ENCODE measurements around the gene ECHS1.
"Not testable (repeated sequence)": the region's sequence is repeated elsewhere in the genome, so short reads cannot be mapped to it uniquely, and the experiment has no call there.

The ECHS1 gene

DNA sequence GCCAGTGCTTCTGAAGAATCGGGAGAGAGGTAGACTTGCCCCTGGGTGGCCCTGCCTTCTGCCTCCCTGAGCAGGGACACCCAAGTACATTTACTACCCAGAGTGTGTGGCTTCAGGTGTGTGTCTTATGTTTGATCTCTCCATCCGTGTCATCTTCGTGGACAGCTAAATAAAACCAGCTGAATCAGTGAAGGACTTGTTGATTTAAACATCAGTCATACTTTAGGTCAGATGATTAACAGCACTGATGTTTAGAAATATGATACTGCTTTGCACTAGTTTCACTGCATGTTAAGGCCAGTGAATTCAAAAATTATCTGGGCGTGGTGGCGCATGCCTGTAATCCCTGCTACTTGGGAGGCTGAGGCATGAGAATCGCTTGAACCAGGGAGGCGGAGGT lies 24.8 kb upstream of the ECHS1 start:
- DNase-seq, result no peak

DNA sequence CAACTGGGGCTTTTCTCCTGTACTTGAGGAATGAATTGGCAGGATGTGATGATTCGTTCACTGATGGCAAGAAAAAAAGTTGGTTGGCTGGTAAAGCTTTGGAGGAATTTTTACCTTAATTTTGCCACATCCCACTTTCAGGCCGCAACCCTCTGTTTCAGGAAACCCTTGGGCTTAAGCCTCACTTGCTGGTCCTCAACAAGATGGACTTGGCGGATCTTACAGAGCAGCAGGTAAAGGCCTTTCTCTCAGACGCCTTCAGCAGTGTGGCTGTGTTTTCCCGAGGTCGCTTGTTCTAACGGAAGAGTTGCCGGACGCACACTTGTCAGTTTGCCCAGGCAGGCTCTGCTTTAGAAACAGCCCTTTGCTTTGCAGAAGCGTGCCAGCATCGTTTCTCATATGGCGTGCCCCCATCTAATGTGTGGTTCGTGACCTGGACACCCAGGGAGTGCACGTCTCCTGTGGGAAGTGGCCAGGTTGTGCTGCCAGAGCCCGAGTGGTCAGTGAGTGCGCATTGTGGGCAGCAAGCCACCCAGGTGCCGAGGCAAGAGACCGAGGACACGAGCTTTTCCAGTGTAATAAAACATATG lies 23.0 kb upstream of the ECHS1 start:
- DNase-seq, result no peak

DNA sequence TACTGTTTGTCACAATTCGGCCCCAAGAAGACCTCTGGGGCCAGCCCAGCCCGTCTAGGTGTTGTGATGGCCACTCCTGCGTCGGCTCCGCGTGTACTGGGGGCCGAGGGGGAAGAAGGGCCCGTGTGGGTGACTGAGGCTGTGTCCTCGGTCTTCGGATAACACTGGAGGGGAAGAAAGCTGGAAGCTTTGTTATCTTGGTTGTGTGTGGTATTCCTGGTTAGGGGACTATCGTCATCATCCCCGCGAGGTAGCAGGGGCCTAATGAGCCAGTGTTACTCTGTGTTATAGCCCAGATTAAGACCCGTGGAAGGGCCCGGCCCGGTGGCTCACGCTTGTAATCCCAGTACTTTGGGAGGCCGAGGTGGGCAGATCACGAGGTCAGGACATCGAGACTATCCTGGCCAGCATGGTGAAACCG lies 21.7 kb upstream of the ECHS1 start:
- DNase-seq, result no peak

DNA sequence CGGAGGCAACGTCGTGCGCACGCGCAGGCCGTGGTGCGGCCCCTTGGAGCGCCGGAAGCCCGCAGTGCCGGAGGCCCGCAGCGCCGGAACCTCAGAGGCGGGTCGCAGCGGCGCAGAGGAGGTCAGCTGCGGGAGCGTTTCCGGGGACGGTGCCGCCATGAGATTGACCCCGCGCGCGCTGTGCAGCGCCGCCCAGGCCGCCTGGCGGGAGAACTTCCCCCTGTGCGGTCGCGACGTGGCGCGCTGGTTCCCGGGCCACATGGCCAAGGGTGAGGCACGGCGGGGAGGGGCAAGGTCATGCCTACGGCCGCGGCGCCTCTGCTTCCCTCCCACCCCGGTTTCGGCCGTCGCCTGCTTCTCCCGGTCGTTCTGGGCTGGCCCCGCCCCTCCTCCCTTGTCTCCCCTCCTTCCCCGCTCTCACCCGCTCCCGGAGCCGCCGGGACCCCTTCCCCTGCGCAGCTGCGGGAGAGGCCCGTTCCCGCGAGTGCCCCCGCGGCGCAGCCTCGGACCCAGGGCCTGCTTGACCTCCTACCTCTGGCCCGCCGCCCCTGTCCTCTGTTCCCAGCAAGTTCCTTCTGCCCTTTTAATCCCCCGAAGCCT lies 21.0 kb upstream of the ECHS1 start, which contains the start of gene MTG1:
TSS of gene MTG1 (plus strand) at position 94 of the 600 bp plus-strand sequence. CDS start at position 158, 64 bp downstream.
- DNase-seq, result no peak

DNA sequence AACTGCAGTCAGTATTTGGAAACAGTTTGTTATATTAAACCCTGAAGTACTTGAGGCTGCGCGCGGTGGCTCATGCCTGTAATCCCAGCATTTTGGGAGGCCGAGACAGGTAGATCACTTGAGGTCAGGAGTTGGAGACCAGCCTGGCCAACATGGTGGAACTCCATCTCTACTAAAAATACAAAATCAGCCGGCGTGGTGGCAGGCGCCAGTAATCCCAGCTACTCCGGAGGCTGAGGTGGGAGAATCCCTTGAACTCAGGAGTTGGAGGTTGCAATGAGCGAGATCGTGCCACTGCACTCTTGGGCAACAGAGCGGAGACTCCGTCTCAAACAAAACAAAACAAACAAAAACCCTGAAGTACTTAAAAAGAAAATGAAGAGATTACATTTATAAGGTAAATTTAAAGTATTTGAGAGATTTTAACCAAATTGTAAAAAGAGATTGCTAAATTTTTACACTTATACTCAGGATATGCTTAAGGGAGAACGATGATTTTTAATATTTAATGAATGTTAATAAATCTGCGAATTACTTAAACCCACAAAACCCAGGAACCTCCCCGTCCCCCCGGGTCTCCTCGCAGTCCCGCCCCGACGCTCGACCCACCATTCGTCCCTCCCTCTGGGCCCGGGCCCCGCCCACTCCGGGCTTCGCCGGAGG lies 20.4 kb upstream of the ECHS1 start:
- DNase-seq, result no peak

DNA sequence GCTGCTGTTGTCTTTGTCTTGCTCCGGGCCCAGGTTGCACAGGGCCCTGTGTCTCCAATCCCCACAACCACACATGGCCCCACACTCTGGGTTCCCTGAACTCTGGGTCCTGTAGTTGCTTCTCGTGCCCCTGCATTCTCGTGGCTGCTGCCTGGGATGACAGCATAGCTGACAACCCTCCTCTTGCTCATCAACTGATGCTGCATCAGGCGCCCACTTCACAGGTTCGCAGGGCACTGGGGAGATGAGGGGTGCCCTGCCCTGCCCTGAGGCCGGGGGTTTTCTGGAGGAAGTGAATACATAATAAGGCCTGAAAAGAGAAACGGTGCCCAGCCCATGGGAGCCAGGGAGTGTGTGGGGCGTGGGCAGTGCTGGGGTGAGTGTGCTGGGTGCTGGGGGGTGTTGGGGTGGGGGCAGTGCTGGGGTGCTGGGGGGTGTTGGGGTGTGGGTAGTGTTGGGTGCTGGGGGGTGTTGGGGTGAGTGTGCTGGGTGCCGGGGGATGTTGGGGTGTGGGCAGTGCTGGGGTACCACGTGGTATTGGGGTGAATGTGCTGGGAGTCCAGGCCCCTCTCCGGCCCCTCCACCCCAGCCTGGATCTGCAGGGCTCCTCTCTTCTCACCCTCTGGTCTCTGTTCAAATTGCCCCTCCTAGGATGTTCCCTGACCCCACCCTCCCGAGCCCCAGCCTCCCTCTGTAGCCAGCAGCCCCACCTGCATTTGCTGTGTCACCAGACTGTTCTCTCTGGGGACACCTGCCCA lies 18.8 kb upstream of the ECHS1 start:
- no peak for DNase-seq

DNA sequence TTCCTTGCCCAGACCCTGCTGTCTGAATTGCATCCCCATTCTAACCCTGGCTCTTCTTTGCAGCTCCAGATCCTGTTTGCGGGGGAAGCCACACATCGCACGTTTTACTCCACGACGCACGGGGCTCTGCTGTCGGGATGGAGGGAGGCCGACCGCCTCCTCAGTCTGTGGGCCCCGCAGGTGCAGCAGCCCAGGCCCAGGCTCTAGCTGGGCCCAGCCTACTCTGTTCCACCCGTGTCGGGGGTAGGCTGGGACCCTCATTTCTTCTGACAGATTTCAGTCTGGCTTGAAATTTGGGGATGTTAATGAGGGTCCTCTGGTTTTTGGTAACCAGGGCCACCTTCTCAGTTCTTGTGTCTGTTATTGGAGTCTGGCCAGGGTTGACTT lies 18.1 kb upstream of the ECHS1 start:
- no peak for DNase-seq

DNA sequence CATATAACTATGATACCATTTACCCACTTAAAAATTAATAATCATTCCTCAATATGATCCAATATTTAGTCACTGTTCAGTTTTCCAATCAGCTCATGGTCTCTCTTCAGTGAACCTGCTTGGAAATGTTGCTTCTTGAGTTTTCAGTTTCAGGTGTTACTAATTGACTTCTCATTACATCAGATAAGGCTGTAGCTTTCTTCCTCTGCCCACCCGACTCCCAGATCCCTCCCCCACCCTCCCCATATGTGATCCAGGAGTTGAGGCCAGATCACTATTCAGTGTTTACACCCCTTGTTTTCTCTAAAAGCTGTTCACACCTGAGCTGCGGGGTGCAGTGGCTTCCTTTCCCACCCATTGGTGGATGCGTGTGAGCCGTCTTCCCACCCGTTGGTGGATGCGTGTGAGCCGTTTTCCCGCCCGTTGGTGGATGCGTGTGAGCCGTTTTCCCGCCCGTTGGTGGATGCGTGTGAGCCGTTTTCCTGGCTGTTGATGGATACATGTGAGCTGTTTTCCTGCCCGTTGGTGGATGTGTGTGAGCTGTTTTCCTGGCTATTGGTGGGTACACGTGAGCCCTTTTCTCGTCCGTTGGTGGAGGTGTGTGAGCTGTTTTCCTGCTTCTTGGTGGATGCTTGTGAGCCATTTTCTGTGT lies 17.6 kb upstream of the ECHS1 start:
- no peak for DNase-seq

DNA sequence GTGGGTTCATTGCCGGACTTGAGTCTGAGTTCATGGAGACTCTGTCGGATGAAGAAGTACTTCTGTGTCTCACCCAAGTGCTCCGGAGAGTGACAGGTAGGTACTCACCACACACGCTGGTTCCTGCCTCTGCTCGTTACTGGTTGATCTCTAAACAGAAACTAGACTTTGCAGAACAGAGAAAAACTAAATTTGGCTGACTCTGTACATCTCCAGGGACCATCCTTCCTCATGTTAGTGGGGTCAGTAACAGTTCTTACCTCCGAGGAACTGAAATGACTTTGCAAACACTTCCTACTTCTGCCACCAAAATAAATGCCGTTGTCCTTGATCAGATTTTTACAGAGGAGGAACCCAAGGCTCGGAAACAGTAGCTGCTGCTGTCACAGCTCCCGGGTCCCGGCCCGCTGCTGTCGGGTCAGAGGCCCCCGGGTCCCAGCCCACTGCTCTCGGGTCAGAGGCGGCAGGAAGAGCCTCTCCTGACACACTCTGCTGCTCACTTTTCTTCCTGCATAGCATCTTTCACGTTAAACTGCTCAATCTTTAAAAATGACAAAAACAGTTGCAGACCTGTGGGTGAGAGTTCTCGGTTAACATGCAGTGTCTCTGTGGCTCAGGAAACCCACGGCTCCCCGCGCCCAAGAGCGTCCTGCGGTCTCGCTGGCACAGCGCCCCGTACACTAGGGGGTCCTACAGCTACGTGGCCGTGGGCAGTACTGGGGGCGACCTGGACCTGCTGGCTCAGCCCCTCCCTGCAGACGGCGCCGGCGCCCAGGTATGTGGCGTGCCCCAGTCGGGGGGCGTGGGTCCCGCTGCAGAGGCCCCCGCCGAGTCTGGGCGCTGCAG lies 16.0 kb upstream of the ECHS1 start:
- no peak for DNase-seq

DNA sequence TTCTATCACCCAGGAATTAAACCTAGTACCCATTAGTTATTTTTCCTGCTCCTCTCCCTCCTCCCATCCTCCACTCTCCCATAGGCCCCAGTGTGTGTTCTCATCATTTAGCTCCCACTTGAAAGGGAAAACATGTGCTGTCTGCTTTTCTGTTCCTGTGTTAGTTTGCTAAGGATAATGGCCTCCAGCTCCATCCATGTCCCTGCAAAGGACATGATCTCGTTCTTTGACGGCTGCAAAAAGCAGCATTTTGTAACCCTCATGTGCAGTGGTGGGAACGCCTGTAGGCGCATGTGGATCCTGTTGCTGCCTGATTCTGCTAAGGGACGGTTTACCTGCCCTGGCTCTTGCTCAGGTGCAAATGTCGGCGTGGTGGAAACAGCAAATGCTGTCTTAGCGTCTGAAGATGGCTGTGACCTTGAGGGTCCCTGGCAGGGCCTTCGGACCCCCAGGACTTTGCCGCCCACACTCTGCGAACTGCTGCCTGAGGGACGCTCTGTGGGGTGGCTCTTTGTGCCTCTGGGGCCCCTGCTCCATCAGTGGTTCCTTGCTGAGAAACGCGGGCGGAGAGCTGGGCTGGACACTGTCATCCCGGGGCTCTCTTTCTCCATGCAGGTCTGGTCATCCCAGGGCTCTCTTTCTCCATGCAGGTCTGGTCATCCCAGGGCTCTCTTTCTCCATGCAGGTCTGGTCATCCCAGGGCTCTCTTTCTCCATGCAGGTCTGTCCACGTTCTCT lies 15.2 kb upstream of the ECHS1 start:
- DNase-seq, result no peak

DNA sequence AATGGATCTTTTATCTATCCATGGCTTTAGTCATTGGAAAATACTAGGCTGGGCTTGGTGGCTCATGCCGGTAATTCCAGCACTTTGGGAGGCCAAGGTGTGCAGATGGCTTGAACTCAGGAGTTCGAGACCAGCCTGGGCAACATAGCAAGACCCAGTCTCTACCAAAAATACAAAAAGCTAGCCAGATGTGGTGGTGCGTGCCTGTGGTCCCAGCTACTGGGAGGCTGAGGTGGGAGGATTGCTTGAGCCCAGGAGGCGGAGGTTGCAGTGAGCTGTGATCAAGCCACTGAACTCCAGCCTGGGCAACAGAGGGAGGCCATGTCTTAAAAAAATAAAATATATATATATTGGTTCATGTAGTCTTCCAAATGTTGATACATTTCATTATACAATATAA lies 13.8 kb upstream of the ECHS1 start:
- DNase-seq, result not testable (repeated sequence)

DNA sequence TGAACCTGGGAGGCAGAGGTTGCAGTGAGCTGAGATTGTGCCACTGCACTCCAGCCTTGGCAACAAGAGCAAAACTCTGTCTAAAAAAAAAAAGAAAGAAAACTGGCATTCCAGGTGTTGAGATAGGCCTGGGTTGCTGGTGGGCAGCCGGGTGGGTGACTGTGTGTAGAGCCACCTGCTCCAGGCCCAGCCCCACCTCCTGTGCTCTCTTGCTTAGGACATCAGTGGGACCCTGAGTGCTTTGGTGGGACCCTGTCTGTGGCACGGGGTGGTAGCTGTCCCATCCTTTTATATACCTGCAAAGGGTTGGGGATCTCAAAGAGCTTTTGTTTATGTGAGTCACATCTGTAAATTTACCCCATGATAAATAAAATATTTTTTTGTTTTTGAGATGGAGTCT lies 12.1 kb upstream of the ECHS1 start:
- no peak for DNase-seq

DNA sequence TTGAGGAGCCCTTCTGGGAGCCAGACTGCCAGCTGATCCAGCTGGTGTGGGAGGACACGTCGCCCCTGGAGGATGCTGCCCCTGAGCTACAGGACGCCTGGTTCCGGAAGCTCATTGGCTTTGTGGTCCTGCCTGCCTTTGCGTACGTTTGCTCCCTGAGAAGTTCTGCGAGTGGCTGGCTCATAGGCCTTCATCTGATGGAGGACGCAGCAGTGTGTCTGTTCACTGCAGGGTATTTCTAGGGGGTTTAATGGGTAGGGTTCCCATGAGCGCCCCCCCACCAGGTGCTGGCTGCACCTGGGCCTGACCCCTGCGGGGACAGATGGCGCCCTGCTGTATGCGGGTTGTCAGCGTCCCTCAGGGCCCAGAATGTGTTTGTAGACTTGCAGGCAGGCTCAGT lies 10.9 kb upstream of the ECHS1 start:
- DNase-seq, result no peak

DNA sequence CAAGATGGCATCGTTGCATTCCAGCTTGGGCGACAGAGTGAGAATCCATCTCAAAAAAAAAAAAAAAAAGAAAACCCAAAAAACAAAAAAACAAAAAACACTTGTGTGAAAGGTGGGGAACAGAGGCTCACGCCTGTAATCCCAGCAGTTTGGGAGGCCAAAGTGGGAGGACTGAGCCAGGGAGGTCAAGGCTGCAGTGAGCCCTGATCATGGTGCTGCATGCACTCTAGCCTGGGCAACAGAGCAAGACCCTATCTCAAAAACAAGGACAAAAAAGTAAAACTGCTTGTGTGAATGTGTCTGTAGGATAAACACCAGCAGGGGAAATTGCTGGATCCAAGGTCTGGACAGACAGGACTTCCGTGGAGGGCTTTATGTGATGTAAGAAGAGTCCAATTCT lies 10.4 kb upstream of the ECHS1 start:
- DNase-seq, result no peak

DNA sequence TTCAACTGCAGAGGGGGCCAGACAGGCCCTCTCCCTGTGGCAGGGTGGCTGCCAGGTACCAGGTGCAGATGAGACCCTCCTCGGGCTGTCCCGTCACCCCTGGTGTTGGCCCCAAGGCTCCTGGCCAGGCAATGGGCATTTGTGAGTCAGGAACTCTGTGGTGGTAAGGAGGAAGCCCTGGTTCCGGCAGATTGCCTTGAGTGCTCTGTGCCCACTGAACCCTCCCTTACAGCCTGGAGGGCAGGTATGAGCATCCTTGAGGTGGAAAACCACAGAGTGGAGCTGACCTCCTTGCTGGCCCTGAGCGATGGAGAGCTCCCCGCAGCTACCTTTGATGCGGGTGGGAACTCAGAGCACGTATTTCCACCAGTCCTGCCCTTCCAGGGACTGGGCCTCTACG lies 7.9 kb upstream of the ECHS1 start:
- no peak for DNase-seq

DNA sequence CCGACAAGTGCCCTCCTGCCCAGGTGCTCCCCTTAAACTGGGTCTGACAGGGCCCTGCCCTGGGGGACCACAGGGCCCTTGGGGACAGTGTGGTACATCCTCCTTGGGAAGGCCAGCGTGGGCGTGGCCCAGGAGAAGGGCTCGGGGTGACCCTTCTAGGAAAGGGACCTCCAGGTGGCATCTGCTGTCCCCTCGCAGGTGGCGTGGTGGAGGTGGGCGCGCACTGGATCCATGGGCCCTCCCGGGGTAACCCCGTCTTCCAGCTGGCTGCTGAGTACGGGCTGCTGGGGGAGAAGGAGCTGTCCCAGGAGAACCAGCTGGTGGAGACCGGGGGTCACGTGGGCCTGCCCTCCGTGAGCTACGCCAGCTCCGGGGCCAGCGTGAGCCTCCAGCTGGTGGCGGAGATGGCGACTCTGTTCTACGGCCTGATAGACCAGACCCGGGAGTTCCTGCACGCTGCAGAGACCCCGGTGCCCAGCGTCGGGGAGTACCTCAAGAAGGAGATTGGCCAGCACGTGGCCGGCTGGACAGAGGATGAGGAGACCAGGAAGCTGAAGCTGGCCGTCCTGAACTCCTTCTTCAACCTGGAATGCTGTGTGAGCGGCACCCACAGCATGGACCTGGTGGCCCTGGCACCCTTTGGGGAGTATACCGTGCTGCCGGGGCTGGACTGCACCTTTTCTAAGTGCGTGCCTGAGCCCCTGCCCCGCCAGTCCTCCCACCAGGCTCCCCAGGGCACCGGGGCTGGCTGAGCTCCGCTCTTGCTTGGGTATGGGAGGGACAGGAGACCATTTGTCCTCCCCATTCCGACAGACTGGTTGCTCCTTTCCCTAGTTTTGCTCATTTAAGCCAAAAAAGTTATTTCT lies 6.9 kb upstream of the ECHS1 start:
- no peak for DNase-seq

DNA sequence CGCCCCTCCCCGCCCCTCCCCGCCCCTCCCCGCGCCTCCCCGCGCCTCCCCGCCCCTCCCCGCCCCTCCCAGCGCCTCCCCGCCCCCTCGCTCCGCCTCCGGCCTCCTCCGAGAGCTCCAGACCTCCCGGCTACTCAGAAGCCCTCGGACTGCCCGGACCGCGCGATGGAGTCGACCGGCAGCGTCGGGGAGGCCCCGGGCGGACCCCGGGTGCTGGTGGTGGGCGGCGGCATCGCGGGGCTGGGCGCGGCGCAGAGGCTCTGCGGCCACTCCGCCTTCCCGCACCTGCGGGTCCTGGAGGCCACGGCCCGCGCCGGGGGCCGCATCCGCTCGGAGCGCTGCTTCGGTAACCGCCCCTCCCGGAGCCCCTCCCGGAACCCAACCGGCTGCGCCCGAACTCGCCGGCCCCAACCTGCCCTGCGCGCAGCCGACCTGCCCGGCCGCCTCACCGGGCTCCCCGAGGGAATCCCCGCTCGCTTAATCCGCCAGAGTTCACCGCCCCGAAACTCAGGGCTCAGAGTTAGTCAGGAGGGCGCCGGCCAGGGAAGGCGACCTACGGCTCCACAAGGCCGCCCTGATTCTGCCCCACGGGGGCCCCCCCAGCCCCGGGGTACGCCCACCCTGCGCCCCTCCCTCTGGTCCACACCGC lies 6.1 kb upstream of the ECHS1 start, which contains the start of gene PAOX:
TSS of gene PAOX (plus strand) at position 111 of the 649 bp plus-strand sequence. CDS start at position 166, 55 bp downstream.
- DNase-seq, result no peak

DNA sequence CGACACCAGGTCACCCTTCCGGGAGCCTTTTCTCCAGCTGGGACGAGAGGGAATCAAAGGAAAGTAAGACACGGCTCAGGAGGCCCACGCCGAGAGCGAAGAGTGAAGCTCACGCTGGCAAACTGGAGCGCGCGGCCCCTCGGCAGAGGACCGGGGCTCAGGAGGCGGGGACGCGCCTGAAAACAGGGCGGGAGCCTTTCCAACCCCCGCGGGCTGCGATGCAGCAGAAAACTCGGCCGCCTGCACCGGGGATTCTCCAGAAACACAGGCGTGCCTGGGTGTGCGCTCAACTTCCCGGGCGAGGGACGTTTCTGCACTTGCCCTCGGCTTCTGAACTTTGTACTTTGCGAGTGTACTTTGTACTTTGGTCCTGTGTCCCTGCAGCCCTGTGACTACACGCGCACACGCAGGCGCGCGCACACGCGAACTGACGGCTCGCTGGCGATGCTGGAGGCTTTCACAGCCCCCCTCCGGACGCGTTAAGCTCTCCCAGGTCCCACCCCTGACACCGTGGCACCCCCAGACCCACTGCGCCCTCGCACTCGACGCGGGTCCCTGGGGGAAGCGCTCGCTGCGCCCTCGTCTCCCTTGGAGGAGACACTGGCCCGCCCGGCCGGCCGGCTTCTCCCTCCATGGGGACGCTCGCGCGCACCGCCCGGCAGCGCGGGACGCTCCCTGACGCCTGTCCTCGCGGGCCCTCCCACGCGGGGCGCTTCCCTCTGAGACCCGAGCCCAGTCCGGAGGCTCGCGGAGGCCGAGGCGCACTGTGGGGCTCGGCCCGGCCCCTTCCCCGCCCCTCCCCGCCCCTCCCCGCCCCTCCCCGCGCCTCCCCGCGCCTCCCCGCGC lies 5.3 kb upstream of the ECHS1 start:
- no peak for DNase-seq

DNA sequence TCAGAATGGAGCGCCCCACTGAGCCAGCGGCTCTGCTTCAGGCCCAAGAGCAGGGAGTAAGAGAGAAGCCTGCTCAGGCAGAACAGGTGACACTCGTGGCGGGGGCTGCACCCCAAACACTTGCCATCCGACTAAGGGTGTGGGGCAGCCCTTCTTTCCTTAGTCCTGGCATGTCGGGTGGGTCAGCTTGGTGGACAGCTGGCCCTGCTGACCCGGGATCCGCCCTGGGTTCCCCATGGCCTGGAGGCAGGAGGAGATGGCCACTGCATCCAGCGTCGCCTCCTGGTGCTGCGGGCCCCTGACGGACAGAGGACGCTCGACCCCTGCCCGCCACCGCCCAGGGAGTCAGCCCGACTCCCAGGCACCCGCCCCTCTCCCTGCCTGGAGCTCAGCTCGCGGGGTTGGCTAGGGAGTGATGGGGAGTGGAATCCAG lies 4.7 kb upstream of the ECHS1 start:
- no peak for DNase-seq

Measured in NCI-H524 treated with DMSO at 0.1 percent for 48 hours (cell line).